GM06990 (cell line): ENCODE data around the gene RHOXF2.

ENCODE experiments used
- DNase-seq: peaks from one replicate; pipeline ENCODE4 v3.0.0-alpha.2; 2011; ENCODE audit not compliant: insufficient read length; ENCODE audit errors: extremely low read depth
- H3K27me3 ChIP-seq: replicated peaks from 2 replicates; pipeline ENCODE4 v1.6.0; 2011; ENCODE audit warnings: low read length; ENCODE audit not compliant: control insufficient read depth, insufficient read depth
- H3K36me3 ChIP-seq: 2 replicates; pipeline ENCODE4 v1.5.1; 2011; ENCODE audit warnings: low read length; ENCODE audit not compliant: control insufficient read depth, insufficient read depth
- H3K4me3 ChIP-seq: replicated peaks from 2 replicates; pipeline ENCODE4 v1.5.1; 2011; ENCODE audit warnings: low read depth, mild to moderate bottlenecking, control low read depth, low read length
- TF ChIP-seq, protein P1 (sequence below): IDR thresholded peaks from 2 replicates; pipeline ENCODE4 v1.5.1; 2011; ENCODE audit warnings: low read length, control low read depth, mild to moderate bottlenecking, inconsistent platforms; ENCODE audit not compliant: insufficient read depth, poor library complexity, severe bottlenecking

Gene RHOXF2

DNA sequence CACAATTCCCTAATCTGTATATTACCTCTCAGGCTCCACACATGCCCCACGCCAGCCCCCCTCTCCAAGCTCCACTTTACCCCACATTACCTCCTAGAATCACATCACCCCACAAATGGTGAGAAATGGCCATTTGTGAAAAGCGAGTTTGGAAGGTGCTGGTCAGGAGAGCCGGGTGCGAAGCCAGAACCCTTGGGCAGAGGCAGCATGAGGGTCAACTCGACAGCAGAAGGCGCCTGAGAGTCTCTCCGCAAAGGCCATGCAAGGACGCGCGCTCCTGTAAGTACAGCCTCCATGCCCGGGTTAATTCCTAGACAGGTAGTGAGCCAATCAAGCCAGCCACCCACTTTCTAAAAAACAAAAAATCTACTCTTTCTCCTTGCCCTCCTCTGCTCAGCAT lies 42.4 kb downstream of the RHOXF2 start:
- H3K36me3 ChIP-seq: no peaks in the 10 kb centered on the region
- TF ChIP-seq, protein P1, sequence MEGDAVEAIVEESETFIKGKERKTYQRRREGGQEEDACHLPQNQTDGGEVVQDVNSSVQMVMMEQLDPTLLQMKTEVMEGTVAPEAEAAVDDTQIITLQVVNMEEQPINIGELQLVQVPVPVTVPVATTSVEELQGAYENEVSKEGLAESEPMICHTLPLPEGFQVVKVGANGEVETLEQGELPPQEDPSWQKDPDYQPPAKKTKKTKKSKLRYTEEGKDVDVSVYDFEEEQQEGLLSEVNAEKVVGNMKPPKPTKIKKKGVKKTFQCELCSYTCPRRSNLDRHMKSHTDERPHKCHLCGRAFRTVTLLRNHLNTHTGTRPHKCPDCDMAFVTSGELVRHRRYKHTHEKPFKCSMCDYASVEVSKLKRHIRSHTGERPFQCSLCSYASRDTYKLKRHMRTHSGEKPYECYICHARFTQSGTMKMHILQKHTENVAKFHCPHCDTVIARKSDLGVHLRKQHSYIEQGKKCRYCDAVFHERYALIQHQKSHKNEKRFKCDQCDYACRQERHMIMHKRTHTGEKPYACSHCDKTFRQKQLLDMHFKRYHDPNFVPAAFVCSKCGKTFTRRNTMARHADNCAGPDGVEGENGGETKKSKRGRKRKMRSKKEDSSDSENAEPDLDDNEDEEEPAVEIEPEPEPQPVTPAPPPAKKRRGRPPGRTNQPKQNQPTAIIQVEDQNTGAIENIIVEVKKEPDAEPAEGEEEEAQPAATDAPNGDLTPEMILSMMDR: no peak
- H3K27me3 ChIP-seq: no peaks in the 10 kb centered on the region
- H3K4me3 ChIP-seq: no peak overlapping the region
- no peak for DNase-seq

DNA sequence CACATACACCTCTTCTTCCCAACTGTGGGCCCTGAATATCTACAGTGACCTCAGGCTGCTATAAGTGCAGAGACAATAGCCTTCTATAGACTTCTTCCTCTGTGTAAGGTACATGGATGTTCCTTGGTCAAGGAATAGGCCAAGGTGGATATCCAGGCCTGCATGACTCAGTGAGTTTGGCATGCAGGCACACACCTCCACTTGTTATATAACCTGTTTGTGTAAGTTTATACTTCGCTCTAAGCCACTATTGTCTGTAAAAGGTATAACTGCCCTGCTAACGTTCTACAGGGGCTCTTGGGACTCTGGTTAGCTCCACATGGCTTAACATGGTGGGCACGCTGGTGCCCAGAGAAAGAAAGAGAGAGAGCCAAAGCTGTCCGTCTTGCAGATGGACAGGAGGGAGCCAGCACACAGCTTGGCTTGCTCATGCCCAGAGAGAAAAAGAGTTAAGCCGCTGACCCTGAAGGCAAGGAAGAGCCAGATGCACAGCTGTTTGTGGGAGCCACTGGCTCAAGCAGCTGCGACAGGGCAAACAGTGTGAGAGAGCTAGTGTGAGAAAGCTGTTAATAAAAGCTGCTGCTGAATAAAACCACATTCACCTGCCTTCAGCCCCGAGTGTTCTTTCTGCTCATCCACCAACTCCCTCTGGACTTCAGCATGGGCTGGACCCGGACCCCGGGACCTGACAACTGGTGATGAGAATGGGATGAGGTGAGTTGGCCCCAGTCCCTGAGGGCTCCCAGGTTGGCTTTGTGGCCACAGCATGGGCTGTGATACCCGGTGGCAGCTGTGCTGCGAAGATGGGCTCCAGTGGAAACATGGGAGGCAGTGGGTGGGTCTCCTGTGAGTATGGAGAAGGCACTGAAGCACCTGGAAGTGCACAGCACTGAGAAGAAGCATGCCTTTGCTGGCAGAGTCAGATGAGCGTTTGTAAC lies 47.7 kb downstream of the RHOXF2 start:
- no peak for DNase-seq
- Histone ChIP-seq H3K4me3 (no peak overlapping the region), H3K27me3 (no peaks in the 10 kb centered on the region), H3K36me3 (no peaks in the 10 kb centered on the region)
- TF ChIP-seq, protein P1: no peak

DNA sequence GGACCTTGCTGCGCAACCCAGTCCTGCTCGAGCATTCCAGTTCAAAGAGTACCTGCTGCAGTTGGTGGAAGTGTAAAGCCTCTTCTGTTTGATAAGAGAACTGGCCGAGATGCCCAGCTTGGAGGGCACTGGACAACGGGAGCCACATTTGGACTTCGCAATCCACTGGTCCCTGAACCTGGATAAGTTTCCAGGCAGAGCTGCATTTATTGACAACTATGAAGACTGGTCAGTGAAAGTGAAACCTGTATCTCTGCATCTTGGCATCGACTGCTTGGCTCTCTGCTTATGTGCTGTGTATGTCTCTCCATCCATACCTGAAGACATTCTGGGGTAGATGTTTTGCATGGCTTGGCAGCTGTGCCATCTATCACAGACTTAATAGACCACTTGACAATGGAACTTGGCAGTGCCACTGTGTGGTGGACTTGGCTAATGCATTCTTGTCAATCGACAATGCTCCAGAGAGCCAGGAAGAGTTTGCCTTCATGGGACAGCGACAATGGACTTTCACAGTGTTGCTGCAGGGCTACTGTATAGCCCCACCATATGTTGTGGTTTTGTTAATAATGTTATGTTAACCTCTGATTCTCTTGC lies 48.7 kb downstream of the RHOXF2 start:
- no peak for DNase-seq
- TF ChIP-seq, protein P1: no peak

DNA sequence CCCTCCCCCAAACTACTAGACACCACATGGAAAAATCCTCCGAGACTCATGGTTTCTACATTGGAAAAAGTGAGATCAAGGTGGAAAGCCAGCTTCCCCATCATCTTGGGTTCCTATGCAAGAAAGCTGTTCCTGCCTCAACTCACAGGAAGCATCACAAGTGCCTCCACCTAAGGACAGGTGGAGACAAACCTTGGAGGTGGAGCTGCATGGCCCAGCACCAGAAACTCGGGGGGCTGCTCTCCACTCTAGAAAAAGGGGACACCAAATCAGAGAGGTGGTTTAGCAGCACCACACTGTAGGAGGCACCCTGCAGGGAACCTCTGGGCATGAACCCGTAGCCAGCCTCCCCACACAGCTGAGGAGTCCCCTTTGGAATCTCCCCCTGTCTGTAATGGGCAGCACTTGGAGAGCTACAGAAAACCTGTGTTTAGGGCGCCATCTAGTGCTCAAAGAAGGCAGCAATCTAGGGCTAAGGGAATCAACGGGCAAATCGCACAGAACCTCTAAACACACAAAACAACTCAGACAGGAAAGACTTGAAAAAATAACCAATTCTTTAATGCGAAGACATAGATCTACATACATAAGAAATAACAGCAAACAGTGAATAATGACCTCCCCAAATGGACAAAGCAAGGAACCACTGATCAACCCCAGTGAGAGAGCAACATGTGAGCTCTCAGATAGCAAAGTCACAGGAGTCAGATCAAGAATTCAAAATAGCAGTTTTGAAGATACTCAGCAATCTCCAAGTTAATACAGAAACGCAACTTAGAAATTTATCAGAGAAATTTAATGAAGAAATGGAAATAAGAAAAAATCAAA lies 55.2 kb downstream of the RHOXF2 start:
- Histone ChIP-seq H3K36me3 (no peaks in the 10 kb centered on the region), H3K4me3 (no peak overlapping the region), H3K27me3 (no peaks in the 10 kb centered on the region)
- TF ChIP-seq, protein P1: peak; percentile 88
- peak; percentile 23 for DNase-seq

More for the DNA sequence above, 48.7 kb downstream of the RHOXF2 start:
- H3K36me3 ChIP-seq: no peaks in the 10 kb centered on the region
- no peaks in the 10 kb centered on the region for H3K27me3 ChIP-seq
- no peak overlapping the region for H3K4me3 ChIP-seq
